GM21619 (cell line): ENCODE results near the gene NKD1.

Experiments used
- ATAC-seq: cut with Tn5 transposase; IDR thresholded peaks from one replicate; pipeline ENCODE4 v1.9.1; 2021; ENCODE audit not compliant: unreplicated experiment

NKD1 gene

DNA sequence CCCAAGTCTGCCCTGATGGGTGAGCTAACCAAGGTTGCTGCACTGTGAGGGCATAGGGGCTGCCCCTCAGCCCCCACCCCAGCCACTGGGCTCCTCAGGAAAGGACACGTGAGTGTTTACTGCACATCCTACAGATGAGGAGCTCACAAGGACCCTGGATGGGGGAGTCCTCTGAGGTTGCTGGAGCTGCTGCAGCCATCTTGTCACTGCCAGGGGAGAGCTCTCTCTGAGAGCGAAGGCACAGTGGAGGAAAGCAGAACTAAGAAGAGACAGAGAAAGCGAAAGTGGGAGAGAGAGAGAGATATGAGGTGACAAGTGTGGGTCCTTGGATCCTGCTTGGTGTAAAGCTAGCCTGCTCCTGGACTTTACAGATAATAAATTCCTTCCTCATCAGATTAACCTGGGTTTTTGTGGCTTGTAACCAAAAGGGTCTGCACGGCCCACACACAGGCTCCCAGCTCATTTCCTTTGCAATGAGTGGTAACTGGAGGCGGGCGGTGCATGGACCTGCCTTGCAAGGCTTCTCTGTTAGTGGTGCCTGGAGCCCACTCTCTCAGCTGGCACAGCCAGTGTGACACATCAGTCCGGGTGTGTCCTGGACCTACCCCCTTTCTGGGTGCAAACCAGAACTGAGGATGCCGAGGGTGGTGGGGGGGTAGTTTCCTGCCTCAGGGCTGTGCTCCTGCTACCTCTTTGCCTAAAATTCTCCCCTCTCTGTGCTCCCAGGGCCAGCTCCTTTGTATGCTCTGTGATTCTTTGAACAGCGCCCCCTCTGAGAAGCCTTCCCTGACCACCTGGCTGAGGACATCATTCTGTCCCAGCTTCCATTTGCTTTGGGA, 118.7 kb downstream of the NKD1 start:
- peak; percentile 83 for ATAC-seq

DNA sequence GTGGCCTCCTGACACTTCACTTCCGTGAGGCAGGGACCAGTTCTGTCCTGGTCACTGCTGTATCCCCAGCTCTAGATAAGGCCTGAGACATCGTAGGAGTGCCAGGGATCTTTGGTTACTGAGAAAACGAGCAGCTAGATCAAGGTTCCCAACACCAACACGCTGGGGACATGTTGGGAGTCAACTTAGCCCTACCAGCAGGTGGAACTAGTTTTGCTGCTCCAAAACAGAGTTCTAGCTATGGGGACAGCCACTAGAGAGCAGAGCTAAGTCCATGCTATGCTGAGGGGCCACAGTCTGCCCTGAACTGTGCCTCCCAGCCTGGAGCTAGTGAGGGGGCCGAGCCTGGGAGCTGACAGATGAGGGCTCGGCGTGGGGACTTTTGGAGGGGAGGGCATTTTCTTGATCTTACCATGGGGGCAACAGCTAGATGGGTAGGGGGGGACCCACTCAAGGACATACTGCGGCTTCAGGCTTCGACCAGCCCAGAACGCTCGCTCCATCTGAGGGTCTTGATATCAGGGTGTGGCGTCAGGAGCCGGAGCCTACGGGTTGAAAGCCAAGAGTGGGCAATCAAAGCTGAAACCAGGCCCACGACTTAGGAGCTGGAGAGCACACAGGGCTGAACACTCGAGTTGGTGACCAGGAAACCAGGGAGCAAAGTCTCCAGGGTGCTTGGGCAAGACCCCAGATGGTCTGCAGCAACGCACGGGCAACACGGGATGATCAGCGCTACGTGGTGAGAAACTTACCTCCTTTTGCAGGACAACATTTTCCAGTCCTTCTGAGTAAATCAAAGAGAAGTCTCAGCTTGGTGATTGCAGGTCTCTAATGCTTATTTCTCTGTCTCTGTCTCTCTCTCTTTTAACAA, 119.5 kb downstream of the NKD1 start:
- no peak for ATAC-seq

DNA sequence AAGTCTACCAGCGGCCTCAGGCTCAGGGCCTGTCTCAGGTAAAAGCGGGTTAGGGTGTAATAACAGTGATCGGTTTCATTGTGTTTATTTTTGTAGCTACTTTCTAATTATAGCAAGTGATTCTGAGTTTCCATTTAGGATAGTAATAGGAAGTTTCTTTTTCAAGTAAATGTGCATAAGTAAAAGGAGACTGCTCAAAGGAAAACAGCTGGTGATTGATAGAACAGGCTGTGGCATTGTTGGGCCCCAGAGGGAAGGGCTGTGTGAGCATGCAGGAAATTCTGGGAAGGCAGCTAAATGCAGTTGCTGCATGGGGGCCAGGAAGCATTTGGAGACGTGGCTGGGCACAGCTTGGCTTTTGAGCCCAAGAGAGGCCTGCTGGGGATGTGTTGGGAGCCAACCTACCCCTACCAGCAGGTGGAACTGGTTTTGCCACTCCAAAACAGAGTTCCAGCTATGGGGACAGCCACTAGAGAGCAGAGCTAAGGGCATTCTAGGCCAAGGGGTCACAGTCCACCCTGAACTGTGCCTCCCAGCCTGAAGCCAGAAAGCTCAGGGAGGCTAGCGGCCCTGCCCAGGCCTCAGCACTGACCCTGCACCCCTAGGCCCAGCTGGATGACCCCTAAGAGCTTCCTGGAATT, 120.3 kb downstream of the NKD1 start:
- no peak for ATAC-seq

DNA sequence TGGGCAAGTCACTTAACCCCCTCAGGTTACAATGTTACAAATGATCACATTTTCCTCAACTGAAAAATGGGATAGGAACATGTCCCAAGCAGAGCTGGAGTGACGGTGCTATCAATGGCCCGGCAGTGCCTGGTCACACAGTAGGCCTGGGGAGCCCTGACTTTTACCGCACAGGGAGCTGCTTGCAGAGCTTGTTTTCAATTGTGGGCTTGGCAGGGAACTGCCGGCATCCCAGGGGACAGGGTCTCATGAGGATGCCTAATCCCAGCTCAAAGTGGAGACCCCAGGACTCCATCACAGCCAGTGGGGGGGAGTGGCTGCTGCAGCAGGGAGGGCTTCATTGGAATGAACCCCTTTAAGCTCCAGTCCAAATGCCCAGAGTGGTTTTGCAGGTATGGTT, 121.5 kb downstream of the NKD1 start:
- no peak for ATAC-seq

DNA sequence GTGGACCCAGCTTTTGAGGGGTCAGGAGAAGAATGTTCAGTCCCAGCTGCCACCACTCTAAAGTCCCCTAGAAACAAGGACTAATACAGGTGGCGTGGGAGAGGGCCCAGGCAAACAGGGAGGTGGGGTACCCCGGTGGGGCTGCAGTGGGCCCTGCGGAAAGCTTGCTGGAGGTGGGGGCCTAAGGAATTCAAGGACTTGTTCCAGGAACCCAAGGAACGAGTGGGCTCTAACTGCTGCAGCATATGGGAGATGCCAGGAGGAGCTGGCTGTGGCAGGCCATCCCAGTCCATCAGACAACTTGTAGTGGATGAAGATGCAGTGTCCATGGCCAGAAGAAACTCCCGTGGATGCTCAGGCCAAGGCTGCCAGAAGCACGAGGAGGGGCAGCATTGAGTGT, 122.3 kb downstream of the NKD1 start:
- no peak for ATAC-seq

DNA sequence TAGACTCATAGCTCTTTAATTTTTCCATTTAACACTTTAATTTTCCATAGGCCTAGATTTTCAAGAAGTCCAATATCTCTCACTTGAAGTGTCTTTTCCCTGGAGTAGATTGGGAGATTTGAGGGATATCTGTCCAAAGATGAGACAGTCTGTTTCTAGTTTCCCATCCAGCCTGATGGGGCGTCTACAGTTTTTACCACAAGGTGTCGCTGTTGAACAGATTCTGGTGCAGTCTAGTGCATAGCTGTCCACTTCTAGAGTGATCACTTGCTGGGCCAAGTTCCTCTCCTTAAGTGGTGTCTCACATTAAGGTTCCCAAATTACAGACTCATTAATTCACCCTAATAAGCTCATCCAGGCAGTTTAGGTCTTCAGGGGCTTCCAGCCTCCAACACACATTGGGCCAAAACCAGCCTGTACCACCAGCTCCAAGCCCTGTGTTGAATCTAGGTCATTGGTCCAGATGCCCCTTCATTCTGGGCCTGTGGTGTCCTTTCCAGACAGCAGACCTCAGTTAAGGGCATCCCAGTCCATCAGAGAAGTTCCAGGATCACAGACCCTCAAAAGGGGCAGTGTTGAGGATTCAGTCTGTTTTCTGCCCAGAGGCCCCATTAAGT, 123.6 kb downstream of the NKD1 start:
- ATAC-seq: no peak

DNA sequence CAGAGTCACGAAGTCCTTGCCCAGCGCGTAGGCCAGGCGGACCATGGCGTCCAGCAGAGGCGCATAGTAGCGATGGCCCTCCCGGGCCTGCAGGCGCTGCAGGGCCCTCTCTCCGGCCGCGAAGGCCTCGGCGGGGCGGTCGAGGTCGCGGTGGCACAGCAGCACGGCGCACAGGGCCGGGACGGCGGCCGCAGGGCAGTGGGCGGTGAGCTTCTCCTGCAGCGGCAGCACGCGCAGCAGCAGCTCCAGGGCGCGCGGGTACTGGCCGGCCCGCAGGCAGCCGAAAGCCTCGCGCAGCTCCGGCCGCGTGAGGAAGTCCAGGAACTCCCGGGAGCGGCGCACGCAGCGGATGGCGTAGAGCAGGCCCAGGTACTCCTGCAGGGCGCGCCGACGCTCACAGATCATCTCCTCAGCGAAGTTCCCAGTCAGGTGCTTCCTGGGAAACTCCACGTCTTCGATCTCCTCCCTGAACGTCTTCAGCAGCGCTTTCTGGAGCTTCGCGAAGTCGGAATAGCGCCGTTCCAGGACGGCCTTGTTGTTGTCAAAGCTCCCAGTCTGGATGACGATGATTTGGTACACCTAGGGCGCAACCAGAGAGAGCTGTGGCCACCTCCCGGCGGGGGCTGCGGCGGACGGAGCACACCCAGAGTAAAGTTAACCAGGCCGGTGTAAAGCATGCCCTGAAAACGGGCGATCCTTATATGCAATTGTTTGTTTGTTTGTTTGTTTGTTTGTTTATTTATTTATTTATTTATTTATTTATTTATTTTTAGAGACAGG, 125.5 kb downstream of the NKD1 start:
- ATAC-seq: no peak

DNA sequence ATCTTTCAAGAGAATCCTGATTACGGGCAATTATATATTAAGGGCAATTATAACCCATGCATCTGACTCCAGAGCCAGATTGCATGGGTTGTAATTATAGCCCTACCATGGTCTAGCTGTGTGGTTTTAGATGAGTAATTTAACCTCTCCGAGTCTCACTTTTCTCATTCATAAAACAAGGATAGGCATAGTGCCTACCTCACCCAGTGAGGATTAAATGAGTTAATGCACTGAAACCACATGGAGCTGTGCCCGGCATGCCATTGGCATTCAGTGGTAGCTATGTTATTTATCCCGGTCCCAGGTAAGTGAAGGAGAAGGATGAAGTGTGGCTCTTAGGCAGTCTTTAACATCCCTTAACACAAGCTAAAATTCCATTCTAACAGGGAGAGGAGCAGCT, 126.6 kb downstream of the NKD1 start:
- no peak for ATAC-seq

DNA sequence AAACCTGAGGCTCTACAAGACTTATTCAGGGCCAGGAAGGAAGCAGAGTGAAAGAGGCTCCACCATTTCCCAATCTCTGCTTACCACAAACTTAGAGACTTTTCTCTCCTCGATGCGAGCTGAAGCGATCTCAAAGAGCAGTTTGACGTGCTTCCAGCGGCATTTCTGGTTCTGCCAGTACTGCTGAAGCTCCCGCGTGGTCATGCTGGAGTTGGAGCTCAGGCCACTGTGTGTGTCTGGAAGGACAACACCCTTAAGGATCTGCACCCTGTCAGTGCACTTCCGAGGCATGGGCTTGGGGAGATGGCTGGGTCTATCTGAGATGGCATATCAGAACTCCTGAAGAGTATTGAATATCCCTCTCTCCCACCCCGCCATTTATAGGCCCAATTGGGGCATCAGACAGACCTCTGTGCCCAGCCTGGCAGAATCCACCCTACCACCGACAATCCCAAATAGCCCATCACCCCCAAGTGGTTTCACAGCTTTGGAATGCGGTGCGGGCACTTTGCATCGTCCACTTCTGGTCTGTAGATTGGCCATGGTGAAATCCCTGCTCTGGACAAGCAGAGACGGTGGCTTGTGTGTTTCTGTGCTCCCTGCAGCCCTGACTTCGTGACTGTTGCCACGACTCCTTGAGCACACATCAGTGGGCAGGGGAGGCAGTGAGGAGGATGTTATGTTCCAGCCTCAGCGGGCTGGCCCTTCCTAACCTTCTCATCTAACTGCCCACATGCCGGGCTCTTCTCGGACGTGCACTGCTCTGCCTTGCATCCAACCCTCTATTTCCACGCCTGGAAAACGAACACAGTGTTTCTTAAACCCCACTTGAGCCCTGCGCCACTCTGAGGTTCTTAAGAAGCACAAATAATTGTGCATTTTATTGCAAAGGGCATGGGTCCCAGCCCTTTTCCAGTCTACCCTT, 127.8 kb downstream of the NKD1 start:
- ATAC-seq: no peak

DNA sequence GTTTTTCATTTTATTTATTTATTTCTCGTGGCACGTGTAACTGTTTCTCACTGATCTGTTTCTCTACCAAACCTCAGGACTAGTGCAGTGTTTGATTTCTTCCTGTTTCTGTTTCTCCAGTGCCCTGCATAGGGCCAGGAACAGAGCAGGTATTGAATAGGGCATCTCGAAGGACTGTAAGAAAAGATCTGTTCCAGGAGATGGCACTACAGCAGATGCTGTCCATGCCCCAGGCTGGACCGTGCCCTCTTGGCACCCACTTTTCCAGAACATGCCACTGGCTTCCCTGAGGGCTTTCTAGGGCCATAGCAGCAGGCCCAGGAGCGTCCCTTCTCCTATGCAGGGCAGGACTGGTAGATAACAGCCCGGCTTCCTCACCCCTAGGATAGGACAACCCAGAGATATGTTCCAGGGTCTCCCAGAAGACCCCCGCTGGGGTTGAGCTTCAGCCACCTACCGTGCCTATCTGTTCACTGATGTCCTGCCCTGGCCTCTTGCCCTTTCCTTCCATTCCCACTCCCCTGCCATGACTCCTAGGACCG, 128.6 kb downstream of the NKD1 start:
- ATAC-seq: no peak

DNA sequence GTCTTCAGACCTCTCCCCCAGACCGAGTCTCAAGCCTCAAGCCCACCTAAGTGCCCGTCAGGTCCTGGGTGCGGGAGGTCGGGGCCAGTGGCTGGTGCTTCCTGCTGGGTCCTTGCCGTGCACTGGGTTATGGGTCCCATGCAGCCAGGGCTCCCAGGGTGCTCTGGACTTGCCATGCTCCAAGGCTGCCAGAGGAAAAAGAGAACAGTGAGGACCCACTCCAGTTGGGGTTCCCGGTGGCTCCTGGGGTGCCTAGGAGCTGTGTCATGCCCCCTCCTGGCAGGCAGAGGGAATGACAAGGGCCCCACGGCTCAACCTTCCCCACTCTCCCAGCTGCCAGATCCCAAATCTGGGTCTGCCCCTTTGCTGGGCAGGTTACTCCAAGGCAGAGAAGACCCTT, 129.2 kb downstream of the NKD1 start:
- no peak for ATAC-seq

DNA sequence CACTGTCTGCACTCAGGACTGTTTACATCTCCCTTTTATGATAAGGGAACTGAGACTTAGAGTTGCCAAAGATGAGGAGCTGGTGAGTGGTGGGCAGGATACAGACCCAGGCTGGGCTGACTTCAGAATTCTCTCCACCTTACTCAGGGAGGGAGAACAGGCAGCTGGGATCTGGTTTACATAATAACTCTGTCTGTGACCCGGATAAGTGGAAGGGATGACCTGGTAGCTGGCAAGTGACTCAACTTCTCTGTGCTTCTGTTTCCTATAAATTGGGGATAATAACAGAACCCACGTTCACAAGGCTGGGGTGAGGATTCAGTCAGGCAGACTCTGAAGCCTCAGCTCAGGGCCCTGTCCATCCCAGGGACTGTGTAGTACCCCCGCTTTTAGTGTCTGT, 130.3 kb downstream of the NKD1 start:
- no peak for ATAC-seq

DNA sequence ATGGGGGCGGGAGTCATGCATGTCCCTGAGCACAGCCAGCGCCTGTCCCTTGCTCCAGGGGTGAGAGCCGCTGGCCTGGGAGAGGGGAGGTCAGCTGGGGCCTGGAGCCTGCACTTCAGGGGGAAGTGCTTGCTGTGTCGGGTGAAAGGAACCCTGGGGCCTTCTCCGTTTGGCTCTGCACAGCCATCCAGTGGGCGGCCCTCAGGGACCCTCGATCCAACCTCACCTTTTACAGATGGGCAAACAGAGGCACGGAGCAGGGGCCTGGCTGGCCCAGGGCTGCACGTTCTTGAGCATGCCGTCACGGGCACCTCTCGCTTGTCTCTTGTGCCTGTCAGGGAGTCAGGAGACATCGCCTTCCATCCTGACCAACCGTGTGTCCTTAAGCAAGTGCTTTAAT, 131.1 kb downstream of the NKD1 start:
- no peak for ATAC-seq

DNA sequence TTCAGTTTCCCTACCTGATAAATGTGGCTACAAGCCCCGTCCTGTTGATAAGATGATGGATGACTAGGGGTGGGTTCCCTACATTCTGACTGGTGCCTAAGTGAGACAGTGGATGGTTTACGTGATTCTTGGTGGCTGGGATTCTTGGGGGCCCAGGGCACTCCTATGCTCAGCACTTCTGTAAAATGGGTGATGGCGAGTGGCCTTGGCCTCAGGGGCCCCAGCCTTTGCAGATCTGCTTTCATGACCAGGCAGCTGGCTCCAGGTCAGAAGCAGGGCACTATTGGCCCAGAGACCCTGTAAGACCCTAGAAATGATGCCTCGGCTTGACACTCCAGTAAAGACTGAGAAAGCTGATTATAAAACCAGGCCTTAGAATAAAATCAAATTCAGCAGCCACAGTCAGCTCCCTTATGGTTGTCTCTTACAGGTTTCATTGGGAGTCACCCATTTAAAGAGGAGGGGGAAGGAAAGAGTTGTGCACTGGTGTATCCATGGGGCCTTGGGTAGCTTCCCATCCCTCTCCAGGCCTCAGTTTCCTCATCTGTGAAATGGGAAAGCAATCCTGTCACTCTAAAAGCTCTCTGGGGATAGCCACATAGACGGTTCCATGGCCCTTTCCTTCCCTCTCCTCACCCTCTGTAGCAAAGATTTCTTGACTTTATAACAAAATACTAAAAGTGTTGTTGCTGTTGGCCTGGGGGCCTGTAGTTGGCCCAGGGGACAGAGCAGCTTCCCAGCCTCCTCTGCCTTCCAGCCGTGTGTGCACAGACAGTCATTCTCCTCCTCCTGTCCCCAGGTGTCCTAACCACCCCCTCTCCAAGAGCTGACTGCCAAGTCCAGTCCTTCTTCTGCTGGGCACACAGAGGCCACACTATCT, 131.7 kb downstream of the NKD1 start:
- no peak for ATAC-seq

DNA sequence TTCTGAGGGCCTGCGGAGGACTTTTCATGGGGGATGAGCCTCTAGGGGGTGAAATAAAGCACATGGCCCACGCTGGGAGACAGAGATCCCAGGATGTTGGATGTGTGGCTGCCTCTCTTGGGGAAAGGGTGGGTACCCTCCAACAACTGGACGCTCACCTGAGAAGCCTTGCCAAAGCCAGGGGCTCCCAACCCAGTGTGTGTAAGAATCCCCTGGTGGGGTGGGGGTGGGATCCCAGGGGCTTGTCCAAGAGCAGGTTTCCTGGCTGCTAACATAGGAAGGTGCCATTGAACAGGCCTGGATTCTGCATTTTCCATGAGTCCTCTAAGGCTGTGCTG, 132.3 kb downstream of the NKD1 start:
- no peak for ATAC-seq

DNA sequence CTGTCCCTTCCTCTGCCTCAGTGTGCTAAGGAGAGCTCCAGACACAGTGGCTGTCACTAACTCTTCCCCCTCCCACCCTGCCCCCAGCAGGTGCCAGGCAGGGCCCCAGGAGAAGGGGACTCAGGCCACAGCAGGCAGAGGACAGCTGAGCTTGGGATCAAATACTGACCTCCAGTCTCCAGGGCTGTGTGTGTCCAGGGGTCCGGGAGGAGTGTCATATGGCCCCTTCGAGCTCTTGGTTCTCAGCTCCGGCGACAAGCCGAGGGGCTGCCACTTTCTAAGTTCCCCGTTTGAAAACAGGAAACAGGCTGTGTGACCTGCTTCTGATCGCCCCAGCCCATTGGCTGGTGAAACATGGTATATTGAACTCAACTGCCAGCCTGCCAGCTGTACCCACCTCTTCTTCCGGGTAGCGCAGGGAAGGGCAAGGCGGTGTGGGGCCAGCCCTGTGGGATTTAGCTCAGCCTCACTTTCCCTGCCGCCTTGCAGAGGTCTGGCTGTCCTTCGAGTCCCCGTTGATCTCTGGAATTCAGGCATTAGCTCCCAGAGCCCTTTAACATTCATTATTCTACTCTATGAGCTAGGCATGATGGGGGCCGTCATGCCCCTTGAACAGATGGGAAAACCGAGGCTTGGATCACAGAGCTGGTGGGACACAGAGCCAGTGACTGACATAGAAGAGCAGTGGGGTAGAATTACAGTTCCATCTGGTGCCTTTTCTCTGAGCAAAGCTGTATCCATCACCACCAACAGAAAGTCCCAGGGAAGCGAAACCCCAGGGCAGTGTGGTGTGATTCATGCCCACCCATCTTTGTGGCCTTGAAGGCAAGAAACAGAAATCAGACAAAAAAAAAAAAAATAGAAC, 133.1 kb downstream of the NKD1 start, which contains the start of gene SNX20:
Gene SNX20, minus strand, starts transcription at position 292 of the 865 bp plus-strand sequence. CDS start 3,786 bp downstream, outside the sequence.
- peak; percentile 50 for ATAC-seq

DNA sequence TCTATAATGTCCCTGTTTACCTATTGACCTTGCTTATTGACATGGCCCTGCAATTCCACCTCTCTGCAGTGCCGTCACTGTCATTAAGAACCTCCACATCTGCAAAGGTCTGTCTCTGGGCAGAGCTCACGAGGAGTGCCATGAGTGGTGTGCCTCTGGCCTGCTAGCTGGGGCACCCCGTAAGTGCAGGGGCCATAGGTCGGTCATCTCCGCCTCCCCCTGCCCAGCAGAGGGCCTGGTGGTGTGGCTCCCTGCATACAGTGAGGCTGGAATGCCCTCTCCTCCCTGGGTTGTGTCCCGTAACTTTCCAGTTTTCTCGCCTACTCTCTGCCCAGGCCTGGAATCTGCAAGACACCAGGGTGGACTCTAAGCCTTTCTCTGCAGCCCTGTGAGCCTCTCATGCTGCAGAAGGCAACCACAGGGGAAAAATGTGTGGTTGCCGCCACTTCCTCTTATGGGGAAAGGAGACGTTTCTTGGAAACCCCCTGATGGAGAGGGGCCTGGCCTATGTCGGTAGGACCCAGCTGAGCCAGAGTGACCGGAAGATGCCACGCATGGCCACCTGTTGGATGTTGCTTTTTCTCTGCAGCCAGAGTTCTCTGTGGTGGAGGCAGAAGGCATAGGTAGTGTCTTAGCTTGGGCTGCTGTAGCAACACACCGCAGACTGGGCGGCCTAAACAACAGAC, 135.6 kb downstream of the NKD1 start:
- peak; percentile 63 for ATAC-seq
